ENCODE data around the gene PIN4.
"Not testable (repeated sequence)": the region's sequence is repeated elsewhere in the genome, so short reads cannot be mapped to it uniquely, and the experiment has no call there.

Gene PIN4

GRCh38 chrX:72202792-72203401, 21.3 kb downstream of the PIN4 start:
- DNase-seq, result no peak

- no peak for DNase-seq
Measured at GRCh38 chrX:72203421-72203820, 21.9 kb downstream of the PIN4 start.

GRCh38 chrX:72205706-72206105, 24.1 kb downstream of the PIN4 start:
- DNase-seq, result no peak

- no peak for DNase-seq
Measured at GRCh38 chrX:72207366-72207765, 25.8 kb downstream of the PIN4 start.

- no peak for DNase-seq
Measured at GRCh38 chrX:72208126-72208800, 26.7 kb downstream of the PIN4 start.

GRCh38 chrX:72216973-72217372, 35.4 kb downstream of the PIN4 start:
- no peak for DNase-seq

GRCh38 chrX:72220375-72220774, 38.8 kb downstream of the PIN4 start:
- DNase-seq, result not testable (repeated sequence)

- no peak for DNase-seq
Measured at GRCh38 chrX:72230290-72230689, 48.7 kb downstream of the PIN4 start.

GRCh38 chrX:72236841-72237240, 55.3 kb downstream of the PIN4 start:
- DNase-seq, result no peak

- DNase-seq, result no peak
Measured at GRCh38 chrX:72238183-72238582, 56.6 kb downstream of the PIN4 start.

GRCh38 chrX:72238721-72239475, 57.3 kb downstream of the PIN4 start, which contains the start of gene ERCC6L:
Gene ERCC6L, minus strand, starts transcription at chrX:72239027. Its CDS starts 116 bp downstream, at chrX:72238911.
- DNase-seq, result peak; percentile 60 to 70

- no peak for DNase-seq
Measured at GRCh38 chrX:72240976-72241375, 59.4 kb downstream of the PIN4 start.

GRCh38 chrX:72243472-72243871, 61.9 kb downstream of the PIN4 start:
- DNase-seq, result no peak

- DNase-seq, result peak in 1 of 2 donors; percentile 52
Measured at GRCh38 chrX:72245461-72246089, 64.0 kb downstream of the PIN4 start.

- DNase-seq, result no peak
Measured at GRCh38 chrX:72247206-72247942, 65.8 kb downstream of the PIN4 start.

All from inflammatory macrophage treated with lipopolysaccharide for 1 hour (primary cell).